HS-27A (cell line): ENCODE measurements around the gene KIF17.

Source experiments
- DNase-seq: peaks from one replicate; pipeline ENCODE4 v3.0.0-alpha.2; 2012; ENCODE audit warnings: low read depth, missing footprints

The KIF17 gene

GRCh38 chr1:20625176-20626097 lies 92.4 kb downstream of the KIF17 start:
- no peak for DNase-seq

GRCh38 chr1:20624709-20625108 lies 93.1 kb downstream of the KIF17 start:
- DNase-seq, result no peak

DNA sequence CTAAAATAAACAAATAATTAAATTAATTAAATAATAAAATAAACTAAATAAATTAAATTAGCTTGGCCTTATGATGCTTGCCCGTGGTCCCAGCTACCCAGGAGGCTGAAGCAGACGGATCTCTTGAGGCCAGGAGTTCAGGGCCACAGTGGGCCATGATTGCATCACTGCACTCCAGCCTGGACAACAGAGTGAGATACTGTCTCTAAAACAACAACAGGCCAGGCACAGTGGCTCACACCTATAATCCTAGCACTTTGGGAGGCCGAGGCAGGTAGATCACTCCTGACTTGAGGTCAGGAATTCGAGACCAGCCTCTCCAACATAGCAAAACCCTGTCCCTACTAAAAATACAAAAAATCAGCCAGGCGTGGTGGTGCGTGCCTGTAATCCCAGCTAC lies 96.8 kb downstream of the KIF17 start:
- DNase-seq, result no peak

DNA sequence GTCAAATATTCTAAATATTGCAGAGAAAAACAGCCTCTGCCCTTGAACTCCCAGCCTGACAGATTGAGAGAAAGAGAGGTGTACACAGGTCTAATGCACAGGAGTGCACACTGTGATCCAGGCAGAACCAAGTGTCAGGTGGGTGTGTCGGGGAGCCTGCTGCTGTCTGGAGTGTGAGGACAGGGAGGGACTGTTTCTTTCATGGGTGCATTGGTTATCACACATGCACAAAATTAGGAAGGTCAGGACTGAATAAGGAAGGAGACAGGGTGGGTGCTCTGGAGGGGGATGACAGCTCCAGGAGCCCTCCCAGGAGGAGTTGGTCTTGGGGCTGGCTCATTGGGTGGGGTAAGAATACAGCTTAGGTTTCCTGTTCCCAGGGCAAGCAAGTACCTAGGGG lies 97.8 kb downstream of the KIF17 start:
- DNase-seq, result no peak

DNA sequence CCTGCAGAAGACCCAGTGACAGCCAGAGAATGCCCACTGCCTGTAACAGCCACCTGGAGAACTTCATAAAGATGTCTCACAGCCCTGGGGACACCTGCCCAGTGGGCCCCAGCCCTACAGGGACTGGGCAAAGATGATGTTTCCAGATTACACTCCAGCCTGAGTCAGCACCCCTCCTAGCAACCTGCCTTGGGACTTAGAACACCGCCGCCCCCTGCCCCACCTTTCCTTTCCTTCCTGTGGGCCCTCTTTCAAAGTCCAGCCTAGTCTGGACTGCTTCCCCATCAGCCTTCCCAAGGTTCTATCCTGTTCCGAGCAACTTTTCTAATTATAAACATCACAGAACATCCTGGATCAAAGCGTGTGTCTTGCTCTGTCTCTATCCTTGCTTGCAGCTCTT lies 99.3 kb downstream of the KIF17 start:
- no peak for DNase-seq

DNA sequence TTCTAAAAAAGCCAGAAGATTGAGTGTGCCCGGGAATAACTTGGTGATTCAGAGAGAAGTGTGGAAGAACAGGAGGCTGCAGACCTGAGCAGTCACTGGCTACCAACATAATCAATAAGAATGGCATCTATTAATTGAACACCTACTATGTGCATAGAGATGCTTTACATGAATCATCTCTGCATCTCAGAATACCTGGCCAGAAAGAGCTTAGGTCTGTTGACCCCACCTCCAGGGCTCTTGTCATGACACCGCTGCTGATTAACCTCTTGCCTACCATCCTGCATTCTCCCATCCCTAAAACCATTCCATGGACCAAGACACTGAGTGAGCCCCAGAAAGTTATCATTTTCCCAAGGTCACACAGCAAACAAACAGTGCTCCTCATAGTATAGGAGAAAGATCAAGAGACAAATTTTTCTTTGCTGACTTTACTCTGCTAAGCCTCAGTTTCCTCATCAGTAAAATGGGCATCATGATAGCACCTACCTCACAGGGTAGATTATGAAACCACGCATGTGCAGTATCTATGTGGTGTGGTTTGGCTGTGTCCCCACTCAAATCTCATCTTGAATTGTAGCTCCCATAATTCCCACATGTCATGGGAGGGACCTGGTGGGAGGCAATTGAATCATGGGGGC lies 100.8 kb downstream of the KIF17 start:
- no peak for DNase-seq

DNA sequence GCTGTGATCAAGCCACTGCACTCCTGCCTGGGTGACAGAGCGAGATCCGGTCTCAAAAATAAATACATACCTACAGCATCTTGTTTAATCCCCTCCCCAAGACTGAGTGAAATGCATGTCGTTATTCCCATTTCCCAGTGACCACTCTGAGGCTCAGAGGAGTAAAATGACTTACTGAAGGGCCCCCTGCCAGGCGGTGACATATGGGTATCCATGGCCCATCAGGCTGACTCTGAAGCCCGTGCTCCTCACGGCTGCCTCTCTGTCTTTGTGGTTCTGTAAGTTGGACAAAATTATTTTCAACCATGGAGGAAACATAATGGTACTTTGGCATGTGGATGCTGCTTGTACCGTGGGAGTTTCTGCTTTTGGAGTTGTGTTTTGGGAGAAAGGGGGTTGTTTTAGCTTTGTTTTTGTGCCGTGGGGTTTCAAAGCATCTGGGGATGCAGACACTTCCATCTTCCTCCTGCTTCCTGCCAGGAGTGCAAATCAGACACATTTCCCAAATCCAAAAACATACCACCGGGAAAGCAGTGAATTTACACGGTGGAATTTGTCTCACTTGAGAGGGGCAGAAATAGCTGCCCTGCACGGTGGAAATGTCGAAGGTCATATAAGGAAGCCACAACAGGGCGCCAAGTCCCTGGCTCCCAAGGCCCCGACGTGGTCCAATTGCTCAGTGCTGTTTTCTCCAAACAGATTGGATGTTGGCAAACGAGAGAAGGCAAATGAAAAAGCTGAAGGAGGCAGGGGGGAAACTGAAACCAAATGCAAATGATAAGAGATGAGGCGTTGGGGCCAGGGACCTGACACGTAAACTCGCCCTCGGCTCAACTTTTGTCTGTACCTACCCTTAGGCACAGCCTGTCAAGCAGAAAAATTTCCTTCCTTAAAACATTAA lies 101.6 kb downstream of the KIF17 start:
- DNase-seq, result no peak

DNA sequence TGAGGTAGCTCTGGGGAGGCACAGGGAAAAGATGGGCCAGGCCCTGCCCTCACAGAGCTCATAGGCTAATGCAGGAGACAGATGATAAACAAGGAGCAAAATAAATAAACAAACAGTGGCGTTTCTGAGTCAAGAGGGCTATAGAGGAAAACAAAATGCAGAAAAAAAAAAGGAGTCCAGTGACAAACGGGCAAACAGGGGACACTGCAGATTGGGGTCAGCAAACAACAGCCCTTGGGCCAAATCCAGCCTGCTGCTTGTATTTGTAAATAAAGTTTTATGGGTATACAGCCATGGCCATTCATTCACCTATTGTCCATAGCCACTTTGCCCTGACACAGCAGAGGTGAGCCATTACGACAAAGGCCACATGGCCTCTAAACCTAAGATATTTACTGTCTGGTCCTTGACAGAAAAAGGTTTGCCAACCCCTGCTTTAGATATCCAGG lies 103.7 kb downstream of the KIF17 start:
- DNase-seq, result no peak
